ELR (cell line): Measurements from ENCODE around the gene ASGR2.
"Not testable (repeated sequence)": the region's sequence is repeated elsewhere in the genome, so short reads cannot be mapped to it uniquely, and the experiment has no call there.

Source experiments
- DNase-seq: peaks from one replicate; pipeline ENCODE4 v3.0.0-alpha.2; 2015; ENCODE audit warnings: low read depth

The ASGR2 gene, protein sequence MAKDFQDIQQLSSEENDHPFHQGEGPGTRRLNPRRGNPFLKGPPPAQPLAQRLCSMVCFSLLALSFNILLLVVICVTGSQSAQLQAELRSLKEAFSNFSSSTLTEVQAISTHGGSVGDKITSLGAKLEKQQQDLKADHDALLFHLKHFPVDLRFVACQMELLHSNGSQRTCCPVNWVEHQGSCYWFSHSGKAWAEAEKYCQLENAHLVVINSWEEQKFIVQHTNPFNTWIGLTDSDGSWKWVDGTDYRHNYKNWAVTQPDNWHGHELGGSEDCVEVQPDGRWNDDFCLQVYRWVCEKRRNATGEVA

DNA sequence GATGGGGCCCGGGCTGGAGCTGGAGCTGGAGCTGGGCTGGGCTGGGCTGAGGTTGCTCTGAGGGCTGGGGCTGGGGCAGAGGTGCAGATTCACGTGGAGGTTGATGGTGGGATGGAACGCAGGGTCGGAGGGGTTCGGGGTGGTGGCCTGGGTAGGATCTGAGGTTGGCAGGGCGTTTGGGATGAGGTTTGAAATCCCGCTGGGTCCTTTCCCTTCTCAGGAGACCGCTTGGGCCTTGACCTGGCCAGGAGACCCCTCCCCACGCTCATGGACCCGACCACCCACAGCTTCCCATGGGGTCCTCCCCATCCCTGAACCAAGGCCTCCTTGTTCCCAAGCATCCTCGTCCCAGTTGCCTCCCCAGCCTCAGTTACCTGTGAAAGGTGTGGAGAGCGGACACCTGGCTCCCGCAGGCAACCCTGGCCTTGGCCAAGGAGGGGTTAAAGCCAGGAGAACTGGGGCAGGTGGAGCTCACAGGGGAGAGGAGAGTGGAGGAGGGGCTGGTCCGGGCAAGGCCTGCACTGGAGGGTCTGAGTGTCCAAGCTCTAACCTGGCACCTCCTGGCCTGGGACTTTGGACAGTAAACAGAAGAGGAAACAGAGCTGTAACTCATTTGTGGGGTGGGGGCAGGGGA lies at the start of gene ASGR2:
ASGR2 (minus strand) TSS at position 582 of the 634 bp plus-strand sequence. CDS start 582 bp downstream, outside the sequence.
- no peak for DNase-seq

DNA sequence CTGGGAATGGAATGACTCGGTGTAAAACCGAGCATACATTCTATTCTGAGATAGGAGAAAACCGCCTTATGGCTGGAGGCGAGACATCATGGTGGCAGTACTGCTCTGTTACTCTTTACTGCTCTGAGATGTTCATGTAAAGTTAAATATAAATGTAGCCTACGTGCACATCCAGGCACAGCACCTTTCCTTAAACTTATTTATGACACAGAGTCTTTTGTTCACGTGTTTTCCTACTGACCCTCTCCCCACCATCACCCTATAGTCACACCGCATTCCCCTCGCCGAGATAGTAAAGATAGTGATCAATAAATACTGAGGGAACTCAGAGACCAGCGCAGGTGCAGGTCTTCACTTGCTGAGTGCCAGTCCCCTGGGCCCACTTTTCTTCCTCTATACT lies 44.9 kb upstream of the ASGR2 start:
- DNase-seq = not testable (repeated sequence)

DNA sequence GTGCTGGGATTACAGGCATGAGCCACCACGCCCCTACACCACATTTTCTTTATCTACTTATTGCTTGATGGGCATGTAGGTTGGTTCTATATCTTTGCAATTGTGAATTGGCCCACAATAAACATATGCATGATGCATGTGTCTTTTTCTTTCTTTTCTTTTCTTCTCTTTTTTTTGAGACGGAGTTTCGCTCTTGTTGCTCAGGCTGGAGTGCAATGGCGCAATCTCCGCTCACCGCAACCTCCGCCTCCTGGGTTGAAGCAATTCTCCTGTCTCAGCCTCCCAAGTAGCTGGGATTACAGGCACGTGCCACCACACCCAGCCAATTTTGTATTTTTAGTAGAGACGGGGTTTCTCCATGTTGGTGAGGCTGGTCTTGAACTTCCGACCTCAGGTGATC lies 43.8 kb upstream of the ASGR2 start:
- not testable (repeated sequence) for DNase-seq

DNA sequence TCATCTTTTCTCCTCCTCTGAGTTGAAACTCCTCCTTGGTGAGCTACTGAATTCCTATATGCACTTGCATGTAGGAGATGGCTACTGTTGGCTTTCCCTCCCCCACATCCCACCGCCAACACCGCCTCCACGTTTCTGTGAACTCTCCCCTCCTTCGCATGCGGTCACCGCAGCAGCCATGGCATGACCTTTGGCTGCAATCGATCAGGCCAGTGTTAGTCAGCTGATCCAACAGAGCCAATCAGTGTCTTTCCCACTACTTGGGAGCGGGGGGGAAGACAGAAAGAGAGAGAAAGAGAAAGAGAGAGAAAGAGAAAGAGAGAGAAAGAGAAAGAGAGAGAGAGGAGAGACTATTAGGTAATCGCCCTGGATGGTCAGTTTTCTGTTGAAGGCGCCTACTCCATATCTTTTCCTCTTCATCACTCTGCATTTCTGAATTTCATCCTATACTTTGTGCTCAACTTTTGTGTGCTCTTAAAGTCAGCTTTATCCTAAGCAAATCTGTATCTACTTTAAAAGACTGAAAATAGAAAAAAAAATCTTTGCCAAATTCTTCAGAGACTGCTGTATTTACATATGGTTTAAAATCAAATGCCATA lies 41.8 kb upstream of the ASGR2 start:
- no peak for DNase-seq

DNA sequence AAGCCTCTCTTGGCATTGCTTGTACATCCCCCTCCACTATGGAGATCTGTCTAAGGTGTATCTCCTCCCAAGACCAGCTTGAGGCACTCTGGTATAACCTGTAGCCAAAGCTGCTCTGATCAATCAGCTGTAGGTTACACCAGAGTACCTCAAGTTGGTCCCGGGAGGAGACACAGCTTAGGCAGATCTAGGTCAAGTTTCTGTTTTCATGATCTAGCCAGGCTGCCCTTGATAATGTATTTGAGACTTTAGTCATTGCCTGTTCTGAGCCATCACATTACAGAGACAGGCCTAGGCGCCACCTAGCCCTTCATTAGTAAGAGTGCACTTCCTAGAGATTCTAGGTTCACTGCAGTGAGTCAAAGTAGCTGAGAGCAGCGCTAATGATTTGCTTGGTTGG lies 33.1 kb upstream of the ASGR2 start:
- peak; percentile 20 for DNase-seq

DNA sequence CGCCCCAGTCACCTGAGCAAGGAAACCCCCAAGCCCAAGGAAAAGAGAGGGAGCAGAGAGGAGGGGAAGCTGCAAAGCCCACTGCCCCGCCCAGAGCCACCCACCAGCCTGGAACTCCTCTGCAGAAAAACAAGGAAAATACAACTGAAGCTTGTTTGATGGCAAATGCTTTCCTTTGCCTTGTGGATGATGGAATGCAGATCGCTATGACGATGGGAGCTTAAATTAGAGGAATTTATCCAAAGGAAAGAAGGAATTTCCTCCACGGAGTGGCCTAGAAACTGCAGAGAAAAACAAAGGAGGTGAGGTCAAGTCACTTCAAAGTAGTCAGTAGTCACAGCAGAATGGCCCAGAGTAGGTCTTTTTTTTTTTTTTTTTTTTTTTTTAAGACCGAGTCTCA lies 31.5 kb upstream of the ASGR2 start:
- DNase-seq = no peak

DNA sequence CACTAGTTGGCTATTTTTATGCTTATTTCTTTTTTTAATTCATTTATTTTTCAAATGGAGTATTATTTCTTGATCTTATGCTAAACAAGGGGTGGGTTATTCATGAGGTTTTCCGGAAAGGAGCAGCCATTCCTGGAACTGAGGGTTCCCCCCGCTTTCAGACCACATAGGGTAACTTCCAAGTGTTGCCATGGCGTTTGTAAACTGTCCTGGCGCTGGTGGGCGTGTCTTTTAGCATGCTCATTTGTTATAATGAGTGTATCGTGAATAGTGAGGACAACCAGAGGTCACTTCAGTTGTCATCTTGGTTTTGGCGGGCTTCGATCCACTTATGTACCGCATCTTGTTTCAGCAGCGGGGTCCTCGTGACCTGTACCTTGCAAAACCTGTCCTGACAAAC lies 29.6 kb upstream of the ASGR2 start:
- no peak for DNase-seq

DNA sequence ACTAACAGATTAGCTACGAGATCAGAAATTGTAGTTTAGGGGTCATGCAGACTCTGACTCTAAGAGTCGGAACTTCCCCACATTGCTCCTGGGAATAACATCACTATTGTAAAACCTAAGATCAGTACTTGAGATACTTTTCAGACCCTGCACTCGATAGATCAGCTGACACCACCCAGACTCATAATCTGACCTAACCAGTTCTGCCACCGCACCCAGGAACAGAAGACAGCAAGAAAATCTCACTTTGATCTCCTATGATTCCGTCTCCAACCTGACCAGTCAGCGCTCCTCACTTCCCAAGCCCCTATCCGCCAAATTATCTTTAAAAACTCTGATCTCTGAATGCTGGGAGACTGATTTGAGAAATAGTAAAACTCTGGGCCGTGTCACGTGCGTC lies 27.2 kb upstream of the ASGR2 start:
- no peak for DNase-seq

DNA sequence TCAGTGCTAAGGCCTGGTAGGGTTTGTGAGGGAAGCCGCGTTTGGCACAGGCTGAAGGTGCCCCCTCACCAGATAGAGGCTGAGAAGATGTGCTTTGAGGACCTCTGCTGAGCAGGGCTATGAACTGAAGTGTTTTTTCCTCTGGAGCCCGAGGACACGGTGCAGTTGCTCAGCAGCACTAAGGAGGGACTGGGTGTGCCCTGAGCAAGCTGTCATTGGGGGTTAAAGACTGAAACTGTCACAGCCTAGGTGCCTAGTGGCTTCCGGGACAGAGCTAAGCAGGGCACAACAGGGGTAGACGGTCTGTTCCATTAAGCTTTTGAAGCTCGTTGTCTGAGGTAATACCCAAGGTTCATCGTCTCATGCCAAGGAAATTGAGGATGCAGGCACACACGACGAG lies 24.8 kb upstream of the ASGR2 start:
- DNase-seq = no peak

DNA sequence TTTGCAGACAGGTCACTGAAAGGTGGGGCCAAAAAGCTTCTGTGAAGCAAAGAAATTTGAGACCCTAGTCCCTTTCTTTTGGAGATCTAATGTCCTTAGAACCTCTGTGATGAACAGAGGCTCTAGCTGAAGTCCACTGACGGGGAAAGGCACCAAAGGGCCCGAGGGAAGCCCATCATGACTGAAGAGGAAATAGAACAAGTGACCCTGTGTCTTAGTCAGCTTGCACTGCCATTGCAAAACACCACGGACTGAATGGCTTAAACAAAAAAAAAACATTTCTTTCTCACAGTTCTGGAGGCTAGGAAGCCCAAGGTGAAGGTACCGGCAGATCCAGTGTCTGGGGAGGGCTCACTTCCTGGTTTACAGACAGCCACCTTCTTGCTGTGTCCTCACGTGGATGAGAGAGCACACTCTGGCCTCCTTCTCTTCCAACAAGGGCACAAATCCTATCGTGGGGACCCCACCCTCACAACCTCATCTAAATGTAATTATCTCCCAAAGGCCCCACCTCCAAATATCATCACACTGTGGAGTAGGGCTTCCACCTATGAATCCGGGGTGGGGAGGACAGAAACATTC lies 24.3 kb upstream of the ASGR2 start:
- peak; percentile 28 for DNase-seq

DNA sequence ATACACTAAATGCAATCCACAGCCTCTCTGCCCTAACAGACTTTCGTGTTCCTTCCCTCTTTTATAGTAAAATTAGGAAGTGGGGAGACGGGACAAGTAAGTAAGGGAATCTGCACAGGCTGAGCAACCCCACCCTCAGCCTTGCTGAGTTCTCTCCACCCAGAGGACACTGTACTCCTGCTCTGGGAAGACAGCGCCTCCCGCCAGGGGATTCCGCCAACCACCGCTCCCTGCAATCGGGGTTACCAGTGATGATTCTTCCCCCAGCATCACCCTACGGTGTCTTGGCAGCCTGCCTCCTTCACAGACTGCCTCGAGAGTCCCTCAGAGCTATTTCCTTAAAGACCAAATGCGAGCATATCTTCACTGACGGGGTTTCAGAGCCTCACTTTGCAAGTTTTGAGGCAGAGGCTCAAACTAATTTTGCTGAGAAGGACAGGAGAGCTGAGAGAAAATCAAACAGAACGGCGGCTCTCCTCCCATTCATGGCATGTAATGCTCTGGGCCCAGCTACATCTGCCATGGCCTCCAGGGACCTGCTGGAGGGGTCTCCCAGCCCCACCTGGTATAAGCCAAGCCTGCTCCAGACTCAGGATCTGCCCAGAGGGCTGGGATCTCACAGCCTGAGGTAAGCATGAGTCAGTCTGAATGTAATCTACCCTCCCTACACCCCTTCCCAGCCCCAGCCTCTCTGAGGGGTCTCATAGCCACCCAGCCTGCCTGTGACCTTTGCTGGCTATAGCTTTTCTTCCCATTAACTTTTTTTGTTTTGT lies 22.7 kb upstream of the ASGR2 start:
- DNase-seq = no peak

DNA sequence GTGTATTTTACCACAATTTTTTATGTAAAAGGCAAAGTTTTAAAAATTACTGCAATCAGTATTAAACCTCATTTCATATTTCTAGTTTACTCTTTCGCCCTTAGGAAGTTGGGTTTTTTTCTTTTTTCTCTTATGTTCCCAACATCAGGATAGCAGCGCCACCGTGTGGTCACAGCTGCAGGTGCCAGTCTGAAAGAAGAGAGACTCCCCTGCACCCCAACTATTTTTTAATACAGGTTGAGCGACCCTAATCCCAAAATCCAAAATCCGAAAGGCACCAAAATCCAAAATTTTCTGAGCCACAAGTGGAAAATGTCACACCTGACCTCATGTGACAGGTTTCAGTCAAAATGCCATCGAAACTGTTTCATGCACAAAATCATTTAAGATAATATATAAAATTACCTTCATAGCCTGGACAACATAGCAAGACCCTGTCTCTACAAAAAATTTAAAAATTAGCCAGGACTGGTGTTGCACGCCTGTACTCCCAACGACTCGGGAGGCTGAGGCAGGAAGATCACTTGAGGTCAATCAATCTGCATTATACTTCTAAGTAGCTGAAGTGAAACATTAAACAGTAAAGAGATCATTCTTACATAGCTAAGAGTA lies 21.8 kb upstream of the ASGR2 start:
- peak; percentile 84 for DNase-seq

DNA sequence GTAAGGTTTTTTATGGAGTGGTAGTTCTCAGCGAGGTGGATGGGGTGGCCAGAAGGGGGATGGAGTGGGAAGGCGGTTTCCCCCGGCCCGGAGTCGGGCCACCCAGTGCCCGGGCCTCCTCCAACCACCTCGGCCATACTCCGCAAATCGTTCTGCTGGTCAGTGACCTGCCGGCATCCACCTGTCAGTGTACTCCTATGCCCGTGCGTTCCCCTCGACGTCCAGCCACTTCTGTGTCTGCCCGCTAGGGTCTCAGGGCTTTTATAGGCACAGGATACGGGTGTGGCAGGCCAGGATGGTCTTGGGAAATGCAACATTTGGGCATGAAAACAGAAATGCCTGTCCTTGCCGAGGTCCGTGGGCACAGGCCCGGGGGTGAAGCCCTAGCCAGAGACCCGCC lies 19.3 kb upstream of the ASGR2 start:
- no peak for DNase-seq

DNA sequence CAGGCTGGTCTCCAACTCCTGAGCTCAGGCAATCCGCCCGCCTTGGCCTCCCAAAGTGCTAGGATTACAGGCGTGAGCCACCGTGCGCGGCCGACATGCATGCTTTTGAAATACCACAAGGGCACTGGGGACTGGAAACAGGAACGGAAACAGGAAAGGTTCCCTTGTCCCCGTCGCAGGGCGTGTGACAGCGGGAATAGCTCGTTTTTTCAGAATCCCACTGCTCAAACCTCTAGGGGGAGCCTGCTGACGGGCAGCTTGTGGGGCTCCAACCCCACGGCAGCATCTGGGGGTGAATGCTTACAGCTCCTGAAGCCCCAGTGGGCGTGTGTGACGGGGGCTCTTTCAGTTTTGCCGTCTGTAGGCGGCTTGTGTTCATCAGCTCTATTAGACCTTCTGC lies 18.8 kb upstream of the ASGR2 start:
- DNase-seq = peak; percentile 32

DNA sequence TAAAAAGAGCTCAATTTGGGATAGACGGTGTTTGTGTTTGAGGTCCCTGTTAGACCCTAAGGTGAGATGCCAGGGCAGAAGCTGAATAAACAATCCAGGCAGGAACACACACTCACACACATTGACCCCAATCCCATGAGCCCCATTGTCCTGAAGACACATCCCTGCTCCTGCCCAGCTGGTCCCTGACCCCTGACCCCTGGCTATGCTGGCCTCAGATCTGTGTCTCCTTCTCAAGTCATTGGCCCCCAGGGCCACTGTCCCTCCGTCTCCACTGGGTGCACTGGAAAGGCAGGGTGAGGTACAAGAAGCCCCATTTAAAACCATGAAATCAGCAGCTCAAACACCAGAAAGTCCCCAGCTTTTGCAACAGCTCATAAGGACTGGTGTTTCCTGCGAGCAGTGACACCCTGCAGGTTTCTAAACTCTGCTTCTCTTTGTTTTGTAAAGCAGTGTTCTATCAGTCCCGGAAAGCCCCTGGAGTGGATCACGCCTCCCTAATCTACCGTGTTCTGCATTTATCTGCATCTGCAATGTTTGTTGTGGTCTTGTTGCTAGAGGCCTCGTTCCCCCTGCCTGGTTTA lies 18.0 kb upstream of the ASGR2 start:
- no peak for DNase-seq

DNA sequence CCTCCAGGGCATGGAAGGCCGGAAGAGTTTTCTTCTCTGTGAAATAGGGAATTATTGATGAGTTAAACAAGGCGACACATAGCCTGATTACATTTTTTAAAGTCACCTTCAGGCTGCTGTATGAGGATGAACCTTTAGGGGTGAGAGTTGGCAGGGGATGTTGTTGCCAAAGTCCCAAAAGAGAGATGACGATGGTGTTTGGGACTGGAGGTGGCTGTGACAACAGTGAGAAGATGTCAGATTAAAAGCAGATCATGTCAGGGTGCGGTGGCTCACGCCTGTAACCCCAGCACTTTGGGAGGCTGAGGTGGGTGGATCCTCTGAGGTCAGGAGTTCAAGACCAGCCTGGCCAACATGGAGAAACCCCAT lies 16.8 kb upstream of the ASGR2 start:
- DNase-seq = no peak

DNA sequence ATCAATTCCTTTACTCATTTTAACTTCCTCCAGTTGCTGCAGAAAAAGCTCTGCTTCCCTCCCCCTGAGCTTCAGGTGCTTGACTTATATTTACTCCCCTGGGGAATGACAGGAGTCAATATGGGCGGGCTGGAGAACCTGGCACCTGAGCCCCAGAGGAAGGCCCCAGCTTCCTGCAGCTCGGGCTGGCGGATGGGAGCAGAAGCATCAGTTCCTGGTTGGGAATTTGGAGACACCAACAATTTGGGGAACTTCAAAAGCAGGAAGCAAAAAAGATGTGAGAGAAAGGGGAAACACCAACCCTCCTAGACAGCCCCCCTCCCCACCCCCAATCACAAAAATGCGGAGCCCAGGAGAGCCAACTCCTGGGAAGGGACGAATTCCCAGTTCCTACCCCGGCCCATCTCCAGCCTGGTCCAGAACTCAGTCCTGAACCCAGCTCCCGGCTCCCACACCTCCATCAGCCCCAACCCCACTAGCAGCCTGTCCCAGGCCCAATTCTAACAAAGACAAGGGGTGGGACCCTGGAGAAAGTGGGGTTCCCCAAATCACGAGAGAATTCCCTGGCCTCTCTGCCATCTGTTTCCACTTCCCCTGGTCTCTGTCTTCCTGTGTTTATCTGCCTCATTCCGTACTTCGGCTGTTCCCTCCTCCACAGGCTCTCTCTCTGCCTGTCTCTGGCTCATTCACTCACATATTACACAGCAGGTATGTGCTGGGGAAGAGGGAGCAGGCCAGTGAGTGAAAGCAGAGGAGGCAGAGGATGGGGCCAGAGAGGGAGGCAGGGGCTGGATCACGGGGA lies 16.2 kb upstream of the ASGR2 start:
- DNase-seq = no peak

DNA sequence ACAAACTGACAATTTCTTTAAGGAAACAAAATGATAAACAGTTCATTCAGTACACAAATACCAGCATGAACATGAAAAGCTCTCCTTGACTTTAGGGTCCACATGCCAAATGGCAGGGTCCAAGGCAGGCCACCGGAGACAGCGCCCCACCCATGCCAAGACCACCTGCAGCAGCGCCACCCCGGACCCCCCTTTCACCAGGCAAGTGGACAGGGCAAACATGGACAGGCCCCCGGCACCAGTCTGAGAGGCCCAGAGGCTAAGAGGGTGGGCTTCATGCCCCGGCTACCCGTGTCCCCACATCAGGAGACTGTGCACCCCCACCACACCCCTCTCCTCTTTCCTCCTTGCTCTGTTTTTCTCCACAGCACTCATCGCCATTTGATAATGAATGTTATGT lies 14.7 kb upstream of the ASGR2 start:
- no peak for DNase-seq

DNA sequence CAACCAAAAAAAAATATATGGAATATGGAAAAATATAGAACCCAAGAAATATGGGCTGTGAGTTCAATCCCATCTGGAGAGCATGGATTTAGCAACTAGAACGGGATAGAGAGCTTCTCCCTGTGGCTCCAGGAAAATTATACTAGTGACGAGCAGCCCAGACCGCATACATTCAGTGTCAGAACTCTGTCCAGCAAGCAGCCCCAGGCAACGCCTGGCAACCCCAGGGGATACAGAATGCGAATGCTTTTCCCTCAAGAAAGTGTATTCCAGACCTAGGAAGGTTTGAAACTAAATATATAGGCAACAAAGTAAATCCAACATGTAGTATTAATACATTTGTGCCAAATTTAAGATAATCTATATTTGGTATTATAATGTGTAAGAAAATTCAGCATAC lies 13.5 kb upstream of the ASGR2 start:
- no peak for DNase-seq

DNA sequence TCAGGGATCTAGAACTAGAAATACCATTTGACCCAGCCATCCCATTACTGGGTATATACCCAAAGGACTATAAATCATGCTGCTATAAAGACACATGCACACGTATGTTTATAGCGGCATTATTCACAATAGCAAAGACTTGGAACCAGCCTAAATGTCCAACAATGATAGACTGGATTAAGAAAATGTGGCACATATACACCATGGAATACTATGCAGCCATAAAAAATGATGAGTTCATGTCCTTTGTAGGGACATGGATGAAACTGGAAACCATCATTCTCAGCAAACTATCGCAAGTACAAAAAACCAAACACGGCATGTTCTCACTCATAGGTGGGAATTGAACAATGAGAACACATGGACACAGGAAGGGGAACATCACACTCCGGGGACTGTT lies 12.9 kb upstream of the ASGR2 start:
- DNase-seq = not testable (repeated sequence)

DNA sequence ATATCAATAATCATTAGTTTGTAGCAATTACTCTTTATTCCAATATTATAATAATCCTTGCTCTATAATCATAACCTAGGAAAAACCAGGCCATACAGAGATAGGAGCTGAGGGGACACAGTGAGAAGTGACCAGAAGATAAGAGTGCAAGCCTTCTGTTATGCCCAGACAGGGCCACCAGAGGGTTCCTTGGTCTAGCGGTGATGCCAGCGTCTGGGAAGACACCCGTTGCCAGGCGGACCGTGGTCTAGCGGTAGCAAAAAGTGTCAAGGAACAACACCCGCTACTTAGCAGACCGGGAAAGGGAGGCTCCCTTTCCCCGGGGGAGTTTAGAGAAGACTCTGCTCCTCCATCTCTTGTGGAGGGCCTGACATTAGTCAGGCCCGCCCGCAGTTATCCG lies 11.8 kb upstream of the ASGR2 start:
- not testable (repeated sequence) for DNase-seq
